ENCODE data around the gene AP2A1.
"Not testable (repeated sequence)": the region's sequence is repeated elsewhere in the genome, so short reads cannot be mapped to it uniquely, and the experiment has no call there.

DNA sequence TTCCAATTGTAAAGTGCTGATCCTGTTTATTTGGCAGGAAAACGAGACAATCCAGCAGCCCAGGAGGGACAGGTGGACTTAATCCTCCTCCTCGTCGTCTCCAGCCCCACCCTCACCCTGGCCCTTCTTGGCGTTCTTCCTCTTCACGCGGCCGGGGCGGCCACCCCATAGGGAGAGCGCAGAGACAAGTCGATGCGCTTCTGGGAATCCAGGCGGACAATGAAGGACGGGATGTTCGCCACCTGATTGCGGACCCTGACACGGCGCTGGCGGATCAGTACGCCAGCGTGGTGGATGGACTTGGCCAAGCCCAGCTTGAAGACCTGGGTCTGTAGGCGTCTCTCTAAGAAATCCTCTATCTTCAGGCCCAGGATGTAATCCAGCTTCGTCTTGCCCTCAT, 47.4 kb upstream of the AP2A1 start:
- not testable (repeated sequence) for TF ChIP-seq POLR2A (IDR thresholded peaks at IDR 0.05)
- TF ChIP-seq, protein P1, sequence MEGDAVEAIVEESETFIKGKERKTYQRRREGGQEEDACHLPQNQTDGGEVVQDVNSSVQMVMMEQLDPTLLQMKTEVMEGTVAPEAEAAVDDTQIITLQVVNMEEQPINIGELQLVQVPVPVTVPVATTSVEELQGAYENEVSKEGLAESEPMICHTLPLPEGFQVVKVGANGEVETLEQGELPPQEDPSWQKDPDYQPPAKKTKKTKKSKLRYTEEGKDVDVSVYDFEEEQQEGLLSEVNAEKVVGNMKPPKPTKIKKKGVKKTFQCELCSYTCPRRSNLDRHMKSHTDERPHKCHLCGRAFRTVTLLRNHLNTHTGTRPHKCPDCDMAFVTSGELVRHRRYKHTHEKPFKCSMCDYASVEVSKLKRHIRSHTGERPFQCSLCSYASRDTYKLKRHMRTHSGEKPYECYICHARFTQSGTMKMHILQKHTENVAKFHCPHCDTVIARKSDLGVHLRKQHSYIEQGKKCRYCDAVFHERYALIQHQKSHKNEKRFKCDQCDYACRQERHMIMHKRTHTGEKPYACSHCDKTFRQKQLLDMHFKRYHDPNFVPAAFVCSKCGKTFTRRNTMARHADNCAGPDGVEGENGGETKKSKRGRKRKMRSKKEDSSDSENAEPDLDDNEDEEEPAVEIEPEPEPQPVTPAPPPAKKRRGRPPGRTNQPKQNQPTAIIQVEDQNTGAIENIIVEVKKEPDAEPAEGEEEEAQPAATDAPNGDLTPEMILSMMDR (IDR thresholded peaks at IDR 0.05): not testable (repeated sequence)
